Liver (tissue), 9 donors: ENCODE results near the gene ADCY3. TPM values are rescaled to one million over a fixed set of nuclear protein-coding genes. Genes with fewer than 3 reads are reported as not detected.

Experiments
- DNase-seq: peaks from one replicate; pipeline ENCODE4 v3.0.0-alpha.2; 2017; ENCODE audit warnings: low spot score
- H3K27ac ChIP-seq, 2 donors: one replicate each; pipeline ENCODE4 v1.7.0; 2013; ENCODE audit warnings: inconsistent platforms in 2 of 2, low read length in 2 of 2, control low read depth in 1 of 2, low read depth in 1 of 2, mild to moderate bottlenecking in 1 of 2
- H3K27me3 ChIP-seq, 4 donors: one replicate each; pipeline versions ENCODE4 v1.6.1 to v1.7.0; 2013; ENCODE audit warnings: low read length in 3 of 4, inconsistent platforms in 1 of 4, mild to moderate bottlenecking in 1 of 4, moderate library complexity in 1 of 4; ENCODE audit not compliant: control insufficient read depth in 4 of 4, insufficient read depth in 4 of 4
- H3K36me3 ChIP-seq, 4 donors: one replicate each; pipeline versions ENCODE4 v1.6.1 to v1.7.0; 2013; ENCODE audit warnings: low read length in 3 of 4, mild to moderate bottlenecking in 3 of 4, low read depth in 1 of 4, moderate library complexity in 1 of 4; ENCODE audit not compliant: control insufficient read depth in 4 of 4, insufficient read depth in 3 of 4
- H3K4me1 ChIP-seq, 4 donors: one replicate each; pipeline versions ENCODE4 v1.6.1 to v1.7.0; 2013; ENCODE audit warnings: low read length in 3 of 4, mild to moderate bottlenecking in 3 of 4, moderate library complexity in 1 of 4; ENCODE audit not compliant: control insufficient read depth in 4 of 4, insufficient read depth in 4 of 4
- H3K4me3 ChIP-seq, 3 donors: one replicate each; pipeline versions ENCODE4 v1.6.1 to v1.7.0; 2013; ENCODE audit warnings: low read length in 3 of 3, control low read depth in 1 of 3, low read depth in 1 of 3, mild to moderate bottlenecking in 1 of 3
- H3K9ac ChIP-seq, 2 donors: one replicate each; pipeline ENCODE4 v1.7.0; 2013; ENCODE audit warnings: low read length in 2 of 2, mild to moderate bottlenecking in 2 of 2, moderate library complexity in 2 of 2, control low read depth in 1 of 2, low read depth in 1 of 2
- H3K9me3 ChIP-seq, 4 donors: one replicate each; pipeline versions ENCODE4 v1.6.1 to v1.7.0; 2013; ENCODE audit warnings: low read length in 3 of 4; ENCODE audit not compliant: control insufficient read depth in 4 of 4
- CTCF ChIP-seq: fragments of 150-350 bp; IDR thresholded peaks from 2 replicates; pipeline ENCODE4 v1.5.1; 2017; ENCODE audit warnings: improper control_type of control experiment, low read depth, low read length; ENCODE audit not compliant: missing input control
- EGR1 ChIP-seq, 2 donors: IDR thresholded peaks; 2 replicates each; pipeline ENCODE4 v1.6.1; 2016 to 2018; ENCODE audit warnings: antibody characterized with exemption in 2 of 2, low read depth in 2 of 2
- FOXA1 ChIP-seq: IDR thresholded peaks from 2 replicates; pipeline ENCODE4 v1.6.1; 2016; ENCODE audit warnings: antibody characterized with exemption
- FOXA2 ChIP-seq: IDR thresholded peaks from 2 replicates; pipeline ENCODE4 v1.6.1; 2016; ENCODE audit warnings: antibody characterized with exemption
- GABPA ChIP-seq, 2 donors: IDR thresholded peaks in 1 of 2; conservative IDR thresholded peaks in 1 of 2; 2 replicates each; pipeline ENCODE4 v1.6.1; 2016; ENCODE audit warnings: antibody characterized with exemption in 2 of 2, mild to moderate bottlenecking in 1 of 2, moderate library complexity in 1 of 2
- HNF4A ChIP-seq, 2 donors: conservative IDR thresholded peaks; 2 replicates each; pipeline ENCODE4 v1.6.1; 2016; ENCODE audit warnings: antibody characterized with exemption in 2 of 2, mild to moderate bottlenecking in 2 of 2
- HNF4G ChIP-seq: IDR thresholded peaks from 2 replicates; pipeline ENCODE4 v1.6.1; 2016; ENCODE audit warnings: antibody characterized with exemption
- JUND ChIP-seq, 2 donors: IDR thresholded peaks; 2 replicates each; pipeline ENCODE4 v1.6.1; 2016; ENCODE audit warnings: antibody characterized with exemption in 2 of 2
- NR2F2 ChIP-seq: IDR thresholded peaks from 2 replicates; pipeline ENCODE4 v1.6.1; 2016; ENCODE audit warnings: antibody characterized with exemption
- RAD21 ChIP-seq, 2 donors: IDR thresholded peaks; 2 replicates each; pipeline ENCODE4 v1.6.1; 2016; ENCODE audit warnings: antibody characterized with exemption in 2 of 2, mild to moderate bottlenecking in 2 of 2
- RXRA ChIP-seq, 2 donors: IDR thresholded peaks; 2 replicates each; pipeline ENCODE4 v1.6.1; 2017 to 2018; ENCODE audit warnings: antibody characterized with exemption in 2 of 2, mild to moderate bottlenecking in 1 of 2
- SP1 ChIP-seq: IDR thresholded peaks from 2 replicates; pipeline ENCODE4 v1.6.1; 2018; ENCODE audit warnings: antibody characterized with exemption, mild to moderate bottlenecking
- TAF1 ChIP-seq: conservative IDR thresholded peaks from 2 replicates; pipeline ENCODE4 v1.6.1; 2016; ENCODE audit warnings: antibody characterized with exemption, mild to moderate bottlenecking
- YY1 ChIP-seq: IDR thresholded peaks from 2 replicates; pipeline ENCODE4 v1.6.1; 2016; ENCODE audit warnings: antibody characterized with exemption, mild to moderate bottlenecking
- WGBS: extraction: QIAGEN DNeasy Blood & Tissue Kit; methylation state at CpG from one replicate; pipeline ENCODE4 v1.1.7; 2013; 5-methylcytosine and 5-hydroxymethylcytosine counted together
- polyA plus RNA-seq, 2 donors: library from polyadenylated mRNA; stranded (reverse) in 1 of 2; unstranded in 1 of 2; fragments of 200-250 nt in 1 of 2; fragments of >200 nt in 1 of 2; fragmentation: Nextera tagmentation in 1 of 2; extraction: Ambion mirVana in 1 of 2; gene quantifications; one replicate each; pipeline versions ENCODE4 v1.2.1 to v1.2.3, GENCODE V29; 2013 to 2015
- total RNA-seq, 2 donors: library from RNA; depleted of rRNA; stranded (reverse); fragments of >200 nt; gene quantifications; one replicate each; pipeline ENCODE4 v1.2.3, GENCODE V29; 2014
- TF ChIP-seq, protein P1 (sequence below): IDR thresholded peaks from 2 replicates; pipeline ENCODE4 v1.6.1; 2016; ENCODE audit warnings: antibody characterized with exemption
- TF ChIP-seq, protein P2 (sequence below): IDR thresholded peaks from 2 replicates; pipeline ENCODE4 v1.6.1; 2016; ENCODE audit warnings: antibody characterized with exemption, mild to moderate bottlenecking
- TF ChIP-seq, protein P3 (sequence below): IDR thresholded peaks from 2 replicates; pipeline ENCODE4 v1.6.1; 2016; ENCODE audit warnings: antibody characterized with exemption
- TF ChIP-seq, protein P4 (sequence below): IDR thresholded peaks from 2 replicates; pipeline ENCODE4 v1.6.1; 2016; ENCODE audit warnings: antibody characterized with exemption
- donor health status: healthy.
- donor health status: healthy.
- donor health status: healthy.
- donor health status: healthy.
- donor health status: healthy.

The ADCY3 gene
- total and polyA plus RNA-seq, 4 donors: 0.99 to 8.4 (median 6.4) TPM

DNA sequence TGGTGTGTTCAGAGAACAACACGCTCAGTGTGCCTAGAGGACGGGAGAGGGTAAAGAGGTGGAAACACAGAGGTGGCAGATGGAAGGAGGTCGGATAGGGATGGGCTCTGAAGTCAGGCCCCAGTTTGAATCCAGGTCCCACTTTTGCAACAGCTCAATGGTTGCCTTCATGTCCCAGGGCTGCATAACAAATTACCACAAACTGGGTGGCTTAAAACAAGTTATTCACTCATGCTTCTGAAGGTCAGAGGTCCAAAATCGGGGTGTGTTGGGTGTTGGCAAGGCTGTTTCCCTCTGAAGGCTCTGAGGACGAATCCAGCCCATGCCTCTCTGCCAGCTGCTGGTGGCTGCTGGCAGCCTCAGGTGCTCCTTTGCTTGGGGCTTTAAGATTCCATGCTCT, 12.7 kb upstream of the ADCY3 start:
- WGBS: 89% methylated on average over 5 of the region's 5 CpGs
- Histone ChIP-seq H3K27ac (no peak overlapping the region), H3K27me3 (no peaks in the 10 kb centered on the region), H3K36me3 (no peaks in the 10 kb centered on the region), H3K9me3 (no peaks in the 10 kb centered on the region), H3K4me1 (no peaks in the 10 kb centered on the region), H3K9ac (no peak overlapping the region), H3K4me3 (no peak overlapping the region)
- TF ChIP-seq, protein P1, sequence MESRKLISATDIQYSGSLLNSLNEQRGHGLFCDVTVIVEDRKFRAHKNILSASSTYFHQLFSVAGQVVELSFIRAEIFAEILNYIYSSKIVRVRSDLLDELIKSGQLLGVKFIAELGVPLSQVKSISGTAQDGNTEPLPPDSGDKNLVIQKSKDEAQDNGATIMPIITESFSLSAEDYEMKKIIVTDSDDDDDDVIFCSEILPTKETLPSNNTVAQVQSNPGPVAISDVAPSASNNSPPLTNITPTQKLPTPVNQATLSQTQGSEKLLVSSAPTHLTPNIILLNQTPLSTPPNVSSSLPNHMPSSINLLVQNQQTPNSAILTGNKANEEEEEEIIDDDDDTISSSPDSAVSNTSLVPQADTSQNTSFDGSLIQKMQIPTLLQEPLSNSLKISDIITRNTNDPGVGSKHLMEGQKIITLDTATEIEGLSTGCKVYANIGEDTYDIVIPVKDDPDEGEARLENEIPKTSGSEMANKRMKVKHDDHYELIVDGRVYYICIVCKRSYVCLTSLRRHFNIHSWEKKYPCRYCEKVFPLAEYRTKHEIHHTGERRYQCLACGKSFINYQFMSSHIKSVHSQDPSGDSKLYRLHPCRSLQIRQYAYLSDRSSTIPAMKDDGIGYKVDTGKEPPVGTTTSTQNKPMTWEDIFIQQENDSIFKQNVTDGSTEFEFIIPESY: no peak
- TF ChIP-seq YY1 (no peak), SP1 (no peak), EGR1 (IDR thresholded peaks at IDR 0.05; ENCODE audit: low read depth in 2 of 2) (no peak), RAD21 (IDR thresholded peaks at IDR 0.05) (no peak), JUND (IDR thresholded peaks at IDR 0.05) (no peak), FOXA2 (no peak)
- DNase-seq: no peak

DNA sequence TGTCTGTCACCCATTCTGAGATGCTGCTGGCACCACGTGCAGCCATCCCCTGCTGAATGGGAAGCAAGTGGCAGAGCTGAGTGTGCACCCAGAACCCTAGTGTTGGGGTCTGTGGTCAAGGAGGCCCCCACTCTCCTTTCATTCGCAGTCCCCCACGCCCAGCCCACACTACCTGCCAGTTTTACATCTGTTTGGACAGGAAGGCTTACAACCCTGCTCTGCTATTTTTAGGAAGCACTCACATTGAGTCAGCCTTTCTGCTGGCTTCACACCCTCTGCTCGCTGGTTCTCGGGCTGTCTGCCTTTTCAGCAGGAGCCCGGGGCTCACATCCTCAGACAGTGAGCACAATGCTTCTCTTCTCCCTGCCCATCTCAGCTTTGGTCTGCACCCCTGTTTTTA, 10.7 kb upstream of the ADCY3 start:
- no peak for TF ChIP-seq CTCF
- TF ChIP-seq, protein P1: no peak
- no peak for TF ChIP-seq HNF4A (conservative IDR thresholded peaks at IDR 0.05)
- no peak for TF ChIP-seq RXRA (IDR thresholded peaks at IDR 0.05)
- no peak for TF ChIP-seq TAF1
- TF ChIP-seq HNF4G: no peak
- TF ChIP-seq, protein P2, sequence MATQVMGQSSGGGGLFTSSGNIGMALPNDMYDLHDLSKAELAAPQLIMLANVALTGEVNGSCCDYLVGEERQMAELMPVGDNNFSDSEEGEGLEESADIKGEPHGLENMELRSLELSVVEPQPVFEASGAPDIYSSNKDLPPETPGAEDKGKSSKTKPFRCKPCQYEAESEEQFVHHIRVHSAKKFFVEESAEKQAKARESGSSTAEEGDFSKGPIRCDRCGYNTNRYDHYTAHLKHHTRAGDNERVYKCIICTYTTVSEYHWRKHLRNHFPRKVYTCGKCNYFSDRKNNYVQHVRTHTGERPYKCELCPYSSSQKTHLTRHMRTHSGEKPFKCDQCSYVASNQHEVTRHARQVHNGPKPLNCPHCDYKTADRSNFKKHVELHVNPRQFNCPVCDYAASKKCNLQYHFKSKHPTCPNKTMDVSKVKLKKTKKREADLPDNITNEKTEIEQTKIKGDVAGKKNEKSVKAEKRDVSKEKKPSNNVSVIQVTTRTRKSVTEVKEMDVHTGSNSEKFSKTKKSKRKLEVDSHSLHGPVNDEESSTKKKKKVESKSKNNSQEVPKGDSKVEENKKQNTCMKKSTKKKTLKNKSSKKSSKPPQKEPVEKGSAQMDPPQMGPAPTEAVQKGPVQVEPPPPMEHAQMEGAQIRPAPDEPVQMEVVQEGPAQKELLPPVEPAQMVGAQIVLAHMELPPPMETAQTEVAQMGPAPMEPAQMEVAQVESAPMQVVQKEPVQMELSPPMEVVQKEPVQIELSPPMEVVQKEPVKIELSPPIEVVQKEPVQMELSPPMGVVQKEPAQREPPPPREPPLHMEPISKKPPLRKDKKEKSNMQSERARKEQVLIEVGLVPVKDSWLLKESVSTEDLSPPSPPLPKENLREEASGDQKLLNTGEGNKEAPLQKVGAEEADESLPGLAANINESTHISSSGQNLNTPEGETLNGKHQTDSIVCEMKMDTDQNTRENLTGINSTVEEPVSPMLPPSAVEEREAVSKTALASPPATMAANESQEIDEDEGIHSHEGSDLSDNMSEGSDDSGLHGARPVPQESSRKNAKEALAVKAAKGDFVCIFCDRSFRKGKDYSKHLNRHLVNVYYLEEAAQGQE: no peak
- TF ChIP-seq SP1: no peak
- TF ChIP-seq YY1: no peak
- no peak for TF ChIP-seq RAD21 (IDR thresholded peaks at IDR 0.05)
- TF ChIP-seq GABPA (IDR thresholded peaks at IDR 0.05 in 1 of 2, conservative IDR thresholded peaks at IDR 0.05 in 1 of 2): no peak
- TF ChIP-seq, protein P3, sequence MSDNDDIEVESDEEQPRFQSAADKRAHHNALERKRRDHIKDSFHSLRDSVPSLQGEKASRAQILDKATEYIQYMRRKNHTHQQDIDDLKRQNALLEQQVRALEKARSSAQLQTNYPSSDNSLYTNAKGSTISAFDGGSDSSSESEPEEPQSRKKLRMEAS: no peak
- no peak for TF ChIP-seq JUND (IDR thresholded peaks at IDR 0.05)
- no peak for TF ChIP-seq EGR1 (IDR thresholded peaks at IDR 0.05; ENCODE audit: low read depth in 2 of 2)
- TF ChIP-seq, protein P4, sequence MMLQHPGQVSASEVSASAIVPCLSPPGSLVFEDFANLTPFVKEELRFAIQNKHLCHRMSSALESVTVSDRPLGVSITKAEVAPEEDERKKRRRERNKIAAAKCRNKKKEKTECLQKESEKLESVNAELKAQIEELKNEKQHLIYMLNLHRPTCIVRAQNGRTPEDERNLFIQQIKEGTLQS: no peak
- TF ChIP-seq FOXA1: no peak
- no peak for TF ChIP-seq NR2F2
- no peak for TF ChIP-seq FOXA2
- no peak overlapping the region for H3K4me3 ChIP-seq
- no peaks in the 10 kb centered on the region for H3K9me3 ChIP-seq
- peaks cover 0 to under 1% (median 0%) of the 10 kb centered on the region in 4 donors for H3K27me3 ChIP-seq
- no peak overlapping the region for H3K9ac ChIP-seq
- H3K36me3 ChIP-seq: no peaks in the 10 kb centered on the region
- H3K4me1 ChIP-seq: peaks cover 0 to 3% (median 0%) of the 10 kb centered on the region in 4 donors
- DNase-seq: no peak
- H3K27ac ChIP-seq: no peak overlapping the region
- WGBS: 71% methylated on average over 6 of the region's 6 CpGs
